Measurements from ENCODE around the gene SHQ1.

The SHQ1 gene

DNA sequence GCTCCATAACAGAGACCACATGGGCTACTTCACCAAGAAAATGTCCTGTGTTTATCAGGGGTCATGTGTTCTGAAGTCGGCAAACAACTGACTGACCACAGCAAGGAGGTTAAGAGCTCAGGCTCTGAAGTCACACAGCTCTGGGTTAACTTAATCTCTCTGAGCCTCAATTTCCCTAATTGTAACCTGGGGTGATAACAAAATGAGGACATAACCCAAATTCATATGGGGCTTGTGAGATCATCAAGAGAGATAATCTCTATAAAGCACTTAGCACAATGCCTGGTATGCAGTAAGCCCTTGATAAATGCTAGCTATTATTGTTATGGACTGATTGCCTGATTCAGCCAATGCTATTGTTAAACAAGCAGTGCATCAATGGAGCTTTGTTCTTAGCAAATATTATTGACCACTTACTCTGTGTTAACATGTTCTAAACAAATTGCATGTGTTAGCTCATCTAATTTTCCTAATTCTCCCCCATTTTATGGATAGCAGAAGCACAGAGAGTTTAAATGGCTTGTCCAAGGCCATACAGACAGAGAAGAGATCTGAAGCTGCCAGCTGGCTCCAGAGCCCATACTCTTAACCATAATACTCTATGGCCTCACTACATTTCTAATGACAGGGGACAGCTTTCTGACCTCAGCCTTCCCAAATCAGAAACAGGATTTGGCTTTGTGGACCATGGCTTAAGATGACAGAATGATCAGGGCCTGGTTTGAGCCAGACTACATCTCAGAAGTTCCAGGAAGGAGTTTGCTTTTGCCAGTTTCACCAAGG is 78.3 kb downstream of the SHQ1 start:
- TF ChIP-seq, protein P1, sequence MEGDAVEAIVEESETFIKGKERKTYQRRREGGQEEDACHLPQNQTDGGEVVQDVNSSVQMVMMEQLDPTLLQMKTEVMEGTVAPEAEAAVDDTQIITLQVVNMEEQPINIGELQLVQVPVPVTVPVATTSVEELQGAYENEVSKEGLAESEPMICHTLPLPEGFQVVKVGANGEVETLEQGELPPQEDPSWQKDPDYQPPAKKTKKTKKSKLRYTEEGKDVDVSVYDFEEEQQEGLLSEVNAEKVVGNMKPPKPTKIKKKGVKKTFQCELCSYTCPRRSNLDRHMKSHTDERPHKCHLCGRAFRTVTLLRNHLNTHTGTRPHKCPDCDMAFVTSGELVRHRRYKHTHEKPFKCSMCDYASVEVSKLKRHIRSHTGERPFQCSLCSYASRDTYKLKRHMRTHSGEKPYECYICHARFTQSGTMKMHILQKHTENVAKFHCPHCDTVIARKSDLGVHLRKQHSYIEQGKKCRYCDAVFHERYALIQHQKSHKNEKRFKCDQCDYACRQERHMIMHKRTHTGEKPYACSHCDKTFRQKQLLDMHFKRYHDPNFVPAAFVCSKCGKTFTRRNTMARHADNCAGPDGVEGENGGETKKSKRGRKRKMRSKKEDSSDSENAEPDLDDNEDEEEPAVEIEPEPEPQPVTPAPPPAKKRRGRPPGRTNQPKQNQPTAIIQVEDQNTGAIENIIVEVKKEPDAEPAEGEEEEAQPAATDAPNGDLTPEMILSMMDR (IDR thresholded peaks at IDR 0.05; ENCODE audit: low read depth, low read length), result no peak
- DNase-seq (ENCODE audit: low read depth in 2 of 2), result no peak
- H3K4me3 ChIP-seq (replicated peaks in 1 of 2; ENCODE audit: low read depth in 2 of 2, low read length in 2 of 2), result no peak overlapping the region

DNA sequence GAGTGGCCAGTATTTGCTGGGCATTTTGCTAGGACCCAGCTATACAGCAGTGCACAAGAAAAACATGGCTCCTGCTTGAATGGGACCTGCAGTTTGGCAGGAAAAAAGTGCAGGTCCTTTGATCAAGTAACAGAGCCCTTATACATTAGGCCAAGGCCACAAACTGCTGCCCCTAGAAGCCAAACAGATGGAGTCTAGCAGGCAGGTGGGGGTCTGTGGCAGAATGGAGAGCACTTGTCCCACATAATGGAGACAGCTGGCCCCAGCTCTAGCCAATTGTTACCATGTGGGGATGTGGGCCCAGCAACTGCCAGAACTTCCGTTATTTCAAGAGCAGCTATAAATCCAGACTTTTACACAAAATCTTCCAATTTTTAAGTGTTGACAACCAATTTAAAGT is 79.3 kb downstream of the SHQ1 start:
- H3K4me3 ChIP-seq (replicated peaks in 1 of 2; ENCODE audit: low read depth in 2 of 2, low read length in 2 of 2), result no peak overlapping the region
- TF ChIP-seq, protein P1 (IDR thresholded peaks at IDR 0.05; ENCODE audit: low read depth, low read length), result no peak
- DNase-seq (ENCODE audit: low read depth in 2 of 2), result no peak

DNA sequence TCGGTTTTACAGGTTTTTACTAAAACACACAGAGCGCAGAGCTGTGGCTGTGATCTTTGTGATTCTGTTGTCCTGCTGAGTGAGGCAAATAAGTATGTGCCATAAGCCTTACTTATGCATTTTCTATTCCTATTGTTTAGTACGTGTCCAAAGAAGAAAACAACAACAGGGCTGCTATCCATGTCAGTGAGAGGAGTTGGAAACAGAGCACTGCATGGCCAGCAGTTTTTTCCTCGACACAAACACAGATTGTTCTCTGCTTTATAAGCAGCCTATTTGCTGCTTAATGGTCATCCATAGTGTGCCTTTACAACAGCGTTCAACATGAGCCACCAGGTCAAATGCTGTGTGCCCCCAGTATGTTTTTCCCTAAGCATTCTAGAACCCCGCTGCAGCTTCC is 79.8 kb downstream of the SHQ1 start:
- DNase-seq (ENCODE audit: low read depth in 2 of 2), result no peak
- H3K4me3 ChIP-seq (replicated peaks in 1 of 2; ENCODE audit: low read depth in 2 of 2, low read length in 2 of 2), result no peak overlapping the region
- TF ChIP-seq, protein P1 (IDR thresholded peaks at IDR 0.05; ENCODE audit: low read depth, low read length), result no peak

DNA sequence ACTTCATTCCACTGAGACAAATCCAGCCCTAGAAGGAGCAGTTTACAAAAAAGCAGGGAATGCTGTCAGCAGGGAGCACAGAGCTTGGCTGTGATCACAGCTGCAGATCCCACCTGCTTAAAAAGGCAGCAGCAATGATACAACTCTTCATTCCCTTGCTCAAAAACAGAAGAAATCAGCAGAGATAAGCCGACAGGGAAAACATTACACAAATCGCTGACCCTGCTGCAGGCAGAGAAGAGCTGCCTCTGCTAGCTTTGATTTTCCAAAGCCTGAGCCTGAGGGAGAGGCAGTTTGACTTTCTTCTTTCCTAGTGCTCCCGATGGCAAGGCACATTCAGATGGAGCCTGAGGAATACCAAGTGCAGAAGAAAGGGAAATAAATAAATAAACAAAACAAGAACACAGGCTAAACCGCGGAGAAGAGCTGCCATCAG is 80.2 kb downstream of the SHQ1 start:
- DNase-seq (ENCODE audit: low read depth in 2 of 2), result no peak
- no peak overlapping the region for H3K4me3 ChIP-seq (replicated peaks in 1 of 2; ENCODE audit: low read depth in 2 of 2, low read length in 2 of 2)
- TF ChIP-seq, protein P1 (IDR thresholded peaks at IDR 0.05; ENCODE audit: low read depth, low read length), result no peak

DNA sequence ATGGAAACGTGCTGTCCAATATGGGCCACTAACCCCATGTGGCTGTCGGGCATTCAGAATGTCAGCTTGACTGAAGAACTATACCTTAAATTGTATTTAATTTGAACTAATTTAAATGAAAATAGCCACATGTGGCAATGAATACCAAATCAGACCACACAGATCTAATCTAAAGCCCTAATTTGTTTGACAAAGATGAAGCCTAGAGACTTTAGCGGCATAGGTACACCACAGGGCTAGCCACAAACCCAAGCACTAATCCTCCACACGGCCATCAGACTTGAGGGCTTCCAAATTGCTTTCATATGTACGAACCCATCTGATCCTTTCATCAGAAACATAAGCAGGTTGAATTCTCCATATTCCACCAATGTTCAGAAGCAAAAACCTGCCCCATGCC is 81.4 kb downstream of the SHQ1 start:
- TF ChIP-seq, protein P1 (IDR thresholded peaks at IDR 0.05; ENCODE audit: low read depth, low read length), result no peak
- no peak for DNase-seq (ENCODE audit: low read depth in 2 of 2)
- H3K4me3 ChIP-seq (replicated peaks in 1 of 2; ENCODE audit: low read depth in 2 of 2, low read length in 2 of 2), result no peak overlapping the region

DNA sequence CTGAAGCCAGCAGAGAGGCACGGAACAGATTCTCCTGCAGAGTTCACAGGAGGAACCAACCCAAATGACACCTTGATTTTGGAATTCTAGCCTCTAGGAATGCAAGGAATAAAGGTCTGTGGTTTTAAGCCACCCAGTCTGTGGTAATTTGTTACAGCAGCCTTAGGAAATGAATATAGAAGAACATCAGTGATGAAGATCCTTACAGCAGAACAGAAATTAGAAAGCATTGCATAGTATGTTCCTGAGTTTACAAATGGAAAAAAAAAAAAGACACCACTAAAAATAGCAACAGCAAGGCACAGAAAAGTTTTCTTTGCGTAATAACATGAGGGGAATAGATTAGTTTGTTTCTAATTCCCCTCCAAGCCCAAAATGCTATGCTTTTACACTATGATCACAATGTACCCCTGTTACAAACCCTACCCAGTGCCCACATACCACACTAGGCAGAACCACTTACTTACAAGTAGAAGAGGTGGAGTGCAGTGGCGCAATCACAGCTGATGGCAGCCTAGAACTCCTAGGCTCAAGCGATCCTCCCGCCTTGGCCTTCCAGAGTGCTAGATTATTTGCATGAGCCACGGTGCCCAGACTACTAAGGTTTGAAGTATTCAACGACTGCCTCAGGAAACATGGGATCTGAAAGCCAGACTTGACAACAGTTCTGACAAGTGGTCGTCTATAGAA is 84.3 kb downstream of the SHQ1 start:
- DNase-seq (ENCODE audit: low read depth in 2 of 2), result no peak
- H3K4me3 ChIP-seq (replicated peaks in 1 of 2; ENCODE audit: low read depth in 2 of 2, low read length in 2 of 2), result no peak overlapping the region
- TF ChIP-seq, protein P1 (IDR thresholded peaks at IDR 0.05; ENCODE audit: low read depth, low read length), result no peak
